Keratinocyte (primary cell): ENCODE data around the gene PRRT3. TPM values are rescaled to one million over a fixed set of nuclear protein-coding genes. Genes with fewer than 3 reads are reported as not detected.
"Not testable (repeated sequence)": the region's sequence is repeated elsewhere in the genome, so short reads cannot be mapped to it uniquely, and the experiment has no call there.

ENCODE experiments used
- DNase-seq: peaks from one replicate; pipeline ENCODE4 v3.0.0-alpha.2; 2011; ENCODE audit warnings: low read depth, missing footprints, low spot score
- FAIRE-seq: peaks from 2 replicates; lab custom pipeline; 2011; peaks lifted over from hg19 to GRCh38; lab: Jason Lieb, UNC
- H2AFZ ChIP-seq: 2 replicates; pipeline ENCODE4 v1.6.0; 2012; ENCODE audit warnings: low read length, control low read depth, inconsistent platforms; ENCODE audit not compliant: control insufficient read depth
- H3K27ac ChIP-seq: 2 replicates; pipeline ENCODE4 v1.5.1; 2011; ENCODE audit warnings: low read length; ENCODE audit not compliant: control insufficient read depth, insufficient read depth
- H3K27me3 ChIP-seq: 3 replicates; pipeline ENCODE4 v1.6.0; 2011; ENCODE audit warnings: low read length; ENCODE audit not compliant: control insufficient read depth, insufficient read depth; ENCODE audit errors: extremely low read depth
- H3K36me3 ChIP-seq, 2 experiments: 2 replicates in 1 of 2; 3 replicates in 1 of 2; pipeline ENCODE4 v1.5.1; 2011; ENCODE audit warnings: low read length in 2 of 2, mild to moderate bottlenecking in 1 of 2; ENCODE audit not compliant: control insufficient read depth in 2 of 2, insufficient read depth in 2 of 2; ENCODE audit errors: extremely low read depth in 1 of 2
- H3K4me1 ChIP-seq: 3 replicates; pipeline ENCODE4 v1.5.1; 2011; ENCODE audit warnings: low read length; ENCODE audit not compliant: control insufficient read depth, insufficient read depth; ENCODE audit errors: extremely low read depth
- H3K4me2 ChIP-seq: 3 replicates; pipeline ENCODE4 v1.6.0; 2011; ENCODE audit warnings: low read depth, low read length; ENCODE audit not compliant: control insufficient read depth, insufficient read depth; ENCODE audit errors: extremely low read depth
- H3K4me3 ChIP-seq, 3 experiments: fragments of 200-600 bp in 1 of 3; sonication (generic) in 1 of 3; 2 replicates in 2 of 3; 3 replicates in 1 of 3; pipeline ENCODE4 v1.5.1; 2011 to 2016; ENCODE audit warnings: low read length in 3 of 3, mild to moderate bottlenecking in 3 of 3, control low read depth in 2 of 3, inconsistent platforms in 1 of 3, low read depth in 1 of 3, mixed read lengths in 1 of 3, mixed run types in 1 of 3, moderate library complexity in 1 of 3; ENCODE audit not compliant: control insufficient read depth in 2 of 3, insufficient read depth in 2 of 3; ENCODE audit errors: extremely low read depth in 1 of 3
- H3K79me2 ChIP-seq: 2 replicates; pipeline ENCODE4 v1.6.0; 2012; ENCODE audit warnings: low read length; ENCODE audit not compliant: control insufficient read depth, insufficient read depth
- H3K9ac ChIP-seq: 3 replicates; pipeline ENCODE4 v1.6.0; 2011; ENCODE audit warnings: low read length; ENCODE audit not compliant: control insufficient read depth, insufficient read depth; ENCODE audit errors: extremely low read depth
- H3K9me1 ChIP-seq: 3 replicates; pipeline ENCODE4 v1.6.0; 2011; ENCODE audit warnings: low read length; ENCODE audit not compliant: control insufficient read depth, insufficient read depth; ENCODE audit errors: extremely low read depth
- H3K9me3 ChIP-seq: 2 replicates; pipeline ENCODE4 v1.5.1; 2012; ENCODE audit warnings: low read depth, low read length; ENCODE audit not compliant: control insufficient read depth
- H4K20me1 ChIP-seq: 3 replicates; pipeline ENCODE4 v1.6.0; 2011; ENCODE audit warnings: low read length; ENCODE audit not compliant: control insufficient read depth, insufficient read depth; ENCODE audit errors: extremely low read depth
- EZH2 ChIP-seq: IDR thresholded peaks from one replicate; pipeline ENCODE4 v1.6.1; 2012; ENCODE audit warnings: inconsistent platforms, mild to moderate bottlenecking, low read length, moderate library complexity
- dilution Hi-C: fragments of 300-500 bp; cut with MboI; formaldehyde crosslinking; loops from one replicate; pipeline ENCODE4 v1.7.0; 2020; ENCODE audit warnings: low sequenced_read_pairs; ENCODE audit not compliant: extremely low pct_ligation_motif_present
- polyA plus RNA-seq, 5 experiments: library from polyadenylated mRNA; depleted of rRNA in 3 of 5; stranded (reverse) in 3 of 5; stranded (forward) in 1 of 5; unstranded in 1 of 5; fragments of >200 nt; gene quantifications; 1 replicate in 1 of 5; 2 replicates in 3 of 5; 3 replicates in 1 of 5; pipeline versions ENCODE4 v1.2.1 to v1.2.3, GENCODE V29; 2011 to 2012; ENCODE audit warnings: missing spikeins in 2 of 5, low read depth in 1 of 5, low replicate concordance in 1 of 5
- TF ChIP-seq, protein P1 (sequence below), 3 experiments: IDR thresholded peaks in 1 of 3; conservative IDR thresholded peaks in 1 of 3; optimal IDR thresholded peaks in 1 of 3; 2 replicates in 2 of 3; 3 replicates in 1 of 3; pipeline versions ENCODE3 to v1.5.1; 2011; ENCODE audit warnings: low read length in 3 of 3, mild to moderate bottlenecking in 3 of 3, moderate library complexity in 2 of 3, control low read depth in 1 of 3, inconsistent platforms in 1 of 3; ENCODE audit not compliant: insufficient read depth in 2 of 3; ENCODE audit errors: extremely low read depth in 1 of 3

The PRRT3 gene
- polyA plus RNA-seq, 1 donor (not counting 4 experiments of a cell fraction or from before 2014, with no cell fraction given) = 0.22 TPM

DNA sequence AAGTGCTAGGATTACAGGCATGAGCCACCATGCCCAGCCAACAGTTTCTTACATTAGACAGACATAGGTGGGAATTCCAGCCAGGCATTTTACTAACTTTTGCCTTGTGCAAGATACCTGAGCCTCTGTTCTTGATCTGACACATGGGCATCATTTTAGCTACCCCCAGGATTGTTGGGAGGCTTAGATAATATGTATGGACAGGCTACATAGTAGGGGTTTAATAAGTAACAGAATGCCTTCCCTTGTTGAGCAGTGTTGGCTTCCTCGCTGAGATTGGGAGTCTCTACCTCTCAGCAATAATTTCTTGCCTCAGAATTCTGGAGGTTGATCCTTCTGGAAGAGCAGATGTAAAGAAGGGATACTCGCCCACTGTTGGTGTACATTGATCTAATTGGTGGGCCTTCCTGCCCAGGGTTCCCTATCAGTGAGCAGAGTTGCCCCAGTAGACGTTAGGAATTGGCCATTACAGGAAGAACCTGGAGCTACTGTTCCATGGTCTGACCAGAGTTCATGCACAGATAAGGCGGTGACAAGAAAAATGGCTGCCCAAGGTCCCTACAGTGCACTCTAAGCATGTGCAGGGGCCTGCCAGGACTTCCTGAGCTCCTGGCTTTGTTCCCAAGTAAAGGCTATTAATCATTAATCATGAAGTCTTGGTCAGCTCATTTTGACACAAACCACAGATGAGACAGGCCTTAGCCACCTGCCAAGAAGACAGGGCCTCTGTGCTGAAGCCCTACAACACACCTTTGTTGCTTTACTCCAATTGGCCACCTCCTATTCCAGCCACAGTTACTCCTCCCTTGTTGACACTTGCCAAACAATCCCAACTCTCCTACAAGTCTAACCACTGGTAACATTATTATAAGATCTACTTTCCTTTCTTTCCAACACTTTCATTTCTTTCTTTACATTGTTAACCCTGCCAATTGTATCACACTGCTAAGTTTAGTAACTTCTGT lies 54.5 kb downstream of the PRRT3 start:
- Histone ChIP-seq H3K4me1 (peaks cover 46% of the 10 kb centered on the region), H3K27me3 (no peaks in the 10 kb centered on the region), H4K20me1 (no peaks in the 10 kb centered on the region), H3K27ac (peak overlapping the region; percentile 27), H3K4me3 (no peak overlapping the region), H3K9me1 (peaks cover 7% of the 10 kb centered on the region), H2AFZ (no peak overlapping the region), H3K79me2 (peaks cover 4% of the 10 kb centered on the region), H3K4me2 (peak overlapping the region; percentile 33), H3K9ac (no peak overlapping the region), H3K36me3 (peaks cover 4 to 6% of the 10 kb centered on the region in 2 experiments), H3K9me3 (no peaks in the 10 kb centered on the region)
- no peak for TF ChIP-seq EZH2
- TF ChIP-seq, protein P1, sequence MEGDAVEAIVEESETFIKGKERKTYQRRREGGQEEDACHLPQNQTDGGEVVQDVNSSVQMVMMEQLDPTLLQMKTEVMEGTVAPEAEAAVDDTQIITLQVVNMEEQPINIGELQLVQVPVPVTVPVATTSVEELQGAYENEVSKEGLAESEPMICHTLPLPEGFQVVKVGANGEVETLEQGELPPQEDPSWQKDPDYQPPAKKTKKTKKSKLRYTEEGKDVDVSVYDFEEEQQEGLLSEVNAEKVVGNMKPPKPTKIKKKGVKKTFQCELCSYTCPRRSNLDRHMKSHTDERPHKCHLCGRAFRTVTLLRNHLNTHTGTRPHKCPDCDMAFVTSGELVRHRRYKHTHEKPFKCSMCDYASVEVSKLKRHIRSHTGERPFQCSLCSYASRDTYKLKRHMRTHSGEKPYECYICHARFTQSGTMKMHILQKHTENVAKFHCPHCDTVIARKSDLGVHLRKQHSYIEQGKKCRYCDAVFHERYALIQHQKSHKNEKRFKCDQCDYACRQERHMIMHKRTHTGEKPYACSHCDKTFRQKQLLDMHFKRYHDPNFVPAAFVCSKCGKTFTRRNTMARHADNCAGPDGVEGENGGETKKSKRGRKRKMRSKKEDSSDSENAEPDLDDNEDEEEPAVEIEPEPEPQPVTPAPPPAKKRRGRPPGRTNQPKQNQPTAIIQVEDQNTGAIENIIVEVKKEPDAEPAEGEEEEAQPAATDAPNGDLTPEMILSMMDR (optimal IDR thresholded peaks at IDR 0.05 in 1 of 3, IDR thresholded peaks at IDR 0.05 in 1 of 3, conservative IDR thresholded peaks at IDR 0.05 in 1 of 3; ENCODE audit: extremely low read depth in 1 of 3, insufficient read depth in 2 of 3, low read length in 3 of 3) = no peak
- DNase-seq (peak; percentile 77), FAIRE-seq (peak; percentile 36)
- dilution Hi-C loops = no loop called here

DNA sequence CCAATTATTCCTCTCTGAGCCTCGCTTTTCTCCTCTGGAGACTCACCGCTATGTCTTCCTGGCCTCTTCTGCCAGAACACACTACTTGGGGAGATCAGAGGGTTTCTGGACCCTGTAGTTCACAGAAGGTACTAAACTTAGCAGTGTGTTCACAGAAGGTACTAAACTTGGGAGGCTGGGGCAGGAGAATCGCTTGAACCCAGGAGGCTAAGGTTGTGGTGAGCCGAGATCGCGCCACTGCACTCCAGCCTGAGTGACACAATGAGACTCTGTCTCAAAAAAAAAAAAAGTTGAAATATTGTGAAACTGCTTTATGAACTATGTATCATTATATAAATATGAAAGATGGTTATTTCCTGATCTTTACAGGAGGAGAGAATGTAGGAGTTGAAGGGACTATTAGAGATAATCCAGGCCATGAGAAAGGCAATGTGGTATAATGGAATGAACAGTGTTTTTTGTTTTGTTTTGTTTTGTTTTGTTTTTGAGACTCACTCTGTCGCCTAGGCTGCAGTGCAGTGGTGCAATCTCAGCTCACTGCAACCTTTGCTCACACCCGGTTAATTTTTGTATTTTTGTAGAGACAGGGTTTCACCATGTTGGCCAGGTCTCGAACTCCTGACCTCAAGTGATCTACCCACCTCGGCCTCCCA lies 55.3 kb downstream of the PRRT3 start:
- FAIRE-seq, H3K4me2 ChIP-seq, H3K9ac ChIP-seq, H3K36me3 ChIP-seq, H3K27me3 ChIP-seq, H2AFZ ChIP-seq, H3K9me3 ChIP-seq, DNase-seq, H3K9me1 ChIP-seq, dilution Hi-C loops, H4K20me1 ChIP-seq, H3K4me3 ChIP-seq: not testable (repeated sequence)
- H3K79me2 ChIP-seq = peaks cover 11% of the 10 kb centered on the region
- peak overlapping the region; percentile 22 for H3K27ac ChIP-seq
- H3K4me1 ChIP-seq = peaks cover 38% of the 10 kb centered on the region

DNA sequence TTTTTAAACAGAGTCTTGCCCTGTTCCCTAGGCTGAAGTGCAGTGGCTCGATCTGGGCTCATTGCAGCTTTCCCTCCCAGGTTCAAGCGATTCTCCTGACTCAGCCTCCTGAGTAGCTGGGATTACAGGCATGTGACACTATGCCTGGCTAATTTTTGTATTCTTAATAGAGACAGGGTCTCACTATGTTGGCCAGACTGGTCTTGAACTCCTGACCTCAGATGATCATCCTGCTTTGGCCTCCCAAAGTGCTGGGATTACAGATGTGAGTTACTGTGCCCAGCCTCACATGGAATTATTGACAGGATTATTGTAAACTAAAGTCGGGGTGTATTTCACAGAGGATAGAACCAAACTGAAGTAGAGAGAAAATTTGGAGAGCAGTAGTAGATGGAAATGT lies 56.5 kb downstream of the PRRT3 start:
- Histone ChIP-seq H3K79me2 (peaks cover 22% of the 10 kb centered on the region), H3K4me1 (peaks cover 41% of the 10 kb centered on the region), H3K36me3 (peaks cover 8 to 12% of the 10 kb centered on the region in 2 experiments)
- dilution Hi-C loops, H3K9me3 ChIP-seq, DNase-seq, H3K9me1 ChIP-seq, H3K9ac ChIP-seq, H3K4me3 ChIP-seq, FAIRE-seq, H3K27ac ChIP-seq, H3K4me2 ChIP-seq, H2AFZ ChIP-seq, H4K20me1 ChIP-seq, H3K27me3 ChIP-seq: not testable (repeated sequence)
